Gastrocnemius medialis (tissue), 4 donors: ENCODE results near the gene KYNU. TPM values are rescaled to one million over a fixed set of nuclear protein-coding genes. Genes with fewer than 3 reads are reported as not detected.
A peak's percentile ranks its signal among the peaks of the same experiment; 100 is the strongest.
"Not testable (repeated sequence)": the region's sequence is repeated elsewhere in the genome, so short reads cannot be mapped to it uniquely, and the experiment has no call there.

Experiments used
- ATAC-seq, 2 donors: fragments of 150-250 bp; one replicate each; pipeline ENCODE4 v1.9.1; 2016
- DNase-seq, 2 donors: peaks; one replicate each; pipeline ENCODE4 v3.0.0-alpha.2; 2019
- H3K27ac ChIP-seq, 4 donors: fragments of 200-600 bp; sonication (generic); 1 replicate in 1 of 4; 2 replicates in 3 of 4; pipeline ENCODE4 v1.5.1; 2016 to 2018; ENCODE audit warnings: mild to moderate bottlenecking in 2 of 4, moderate library complexity in 1 of 4
- H3K27me3 ChIP-seq, 3 donors: fragments of 200-600 bp; sonication (generic) in 2 of 3; 1 replicate in 1 of 3; 2 replicates in 2 of 3; pipeline versions ENCODE4 v1.5.1 to v1.6.0; 2016 to 2019; ENCODE audit warnings: mild to moderate bottlenecking in 1 of 3, moderate library complexity in 1 of 3
- H3K36me3 ChIP-seq, 2 donors: fragments of 200-600 bp; sonication (generic) in 1 of 2; one replicate each; pipeline ENCODE4 v1.5.1; 2017 to 2018
- H3K4me1 ChIP-seq, 2 donors: fragments of 200-600 bp; sonication (generic) in 1 of 2; one replicate each; pipeline ENCODE4 v1.5.1; 2016 to 2017; ENCODE audit warnings: mild to moderate bottlenecking in 2 of 2
- H3K4me3 ChIP-seq, 4 donors: fragments of 200-600 bp; sonication (generic) in 3 of 4; 1 replicate in 1 of 4; 2 replicates in 3 of 4; pipeline ENCODE4 v1.5.1; 2016 to 2019; ENCODE audit warnings: mild to moderate bottlenecking in 2 of 4
- H3K9me3 ChIP-seq, 3 donors: fragments of 200-600 bp; sonication (generic) in 2 of 3; 1 replicate in 1 of 3; 2 replicates in 2 of 3; pipeline ENCODE4 v1.5.1; 2016 to 2019
- CTCF ChIP-seq, 5 experiments: fragments of 450-650 bp in 3 of 5; fragments of 200-600 bp in 2 of 5; sonication (generic) in 2 of 5; IDR thresholded peaks in 4 of 5; conservative IDR thresholded peaks in 1 of 5; 1 replicate in 4 of 5; 2 replicates in 1 of 5; pipeline ENCODE4 v1.5.1; 2016 to 2019; ENCODE audit warnings: antibody characterized with exemption in 5 of 5, mild to moderate bottlenecking in 3 of 5, moderate library complexity in 3 of 5
- POLR2A ChIP-seq, 2 donors: fragments of 450-650 bp; IDR thresholded peaks; one replicate each; pipeline ENCODE4 v1.6.1; 2017; ENCODE audit warnings: antibody characterized with exemption in 2 of 2, mild to moderate bottlenecking in 2 of 2, moderate library complexity in 2 of 2
- in situ Hi-C, 4 donors: fragments of 200-750 bp; cut with MboI; loops; one replicate each; pipeline versions ENCODE4 v1.15.0 to v1.8.0; 2017; ENCODE audit warnings: low sequenced_read_pairs in 4 of 4
- intact Hi-C: fragments of 100-400 bp; cut with DNase I; formaldehyde crosslinking; loops from one replicate; pipeline ENCODE4 v1.15.1; 2023; ENCODE audit warnings: low total_unique reads
- total RNA-seq, 4 donors: library from RNA; depleted of rRNA; stranded (reverse); fragments of >200 nt; gene quantifications; one replicate each; pipeline versions ENCODE4 v1.1.0 to v1.2.3, GENCODE V29; 2016

KYNU gene
- total RNA-seq, 4 donors from 2014 or later: 0.46 to 2.0 (median 0.61) TPM; not detected in 1

DNA sequence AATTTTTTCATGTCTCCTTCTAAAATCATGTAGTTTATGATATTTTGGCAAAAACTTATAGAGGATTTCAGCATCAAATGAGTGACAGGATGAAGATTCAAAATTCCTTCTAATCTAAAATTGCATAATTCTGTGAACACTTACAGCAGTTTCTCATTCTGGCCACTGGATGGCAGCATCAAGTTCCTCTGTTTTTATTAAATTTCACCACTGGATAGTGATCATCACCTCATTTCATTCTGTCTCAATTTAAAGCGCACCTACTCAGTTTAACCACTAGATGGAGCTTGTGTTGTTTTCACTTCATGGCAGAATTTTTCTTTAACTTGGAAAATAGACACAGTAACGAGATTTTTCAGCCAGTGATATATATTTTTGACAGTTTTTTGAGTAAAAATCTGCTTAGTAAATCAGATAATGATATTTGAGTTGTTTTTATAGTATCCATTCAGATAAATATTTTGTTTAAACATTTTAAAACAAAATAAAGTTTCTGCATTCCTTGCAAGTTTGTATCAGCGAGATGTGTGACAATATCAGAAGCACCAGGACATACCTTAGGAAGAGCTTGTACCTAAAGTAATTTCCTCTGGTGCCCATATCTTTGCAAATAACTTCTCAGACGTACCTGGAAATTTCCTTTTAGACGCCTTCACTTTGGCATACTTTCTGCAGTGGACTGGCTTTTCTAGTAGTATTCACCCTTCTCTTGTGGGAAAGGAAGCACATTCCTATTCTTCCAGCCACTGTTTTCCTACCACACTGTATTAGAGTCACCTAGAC is 157.0 kb downstream of the KYNU start:
- Histone ChIP-seq H3K9me3 (no peaks in the 10 kb centered on the region), H3K4me3 (no peak overlapping the region), H3K27me3 (no peaks in the 10 kb centered on the region), H3K4me1 (no peaks in the 10 kb centered on the region), H3K27ac (no peak overlapping the region), H3K36me3 (no peaks in the 10 kb centered on the region)
- peak; percentile 57 to 91 (median 81) for TF ChIP-seq CTCF (IDR thresholded peaks at IDR 0.05 in 4 of 5, conservative IDR thresholded peaks at IDR 0.05 in 1 of 5)
- TF ChIP-seq POLR2A (IDR thresholded peaks at IDR 0.05): no peak
- ATAC-seq: peak; percentile 83 to 89
- peak in 1 of 2 donors; percentile 17 for DNase-seq
- intact Hi-C loops: loop anchor here (5.0 kb wide), 1 partner anchor 223 kb away; no protein-coding TSS in a partner anchor
- in situ Hi-C loops: no loop called here

GRCh38 chr2:143051465-143051864 is 174.0 kb downstream of the KYNU start:
- H3K9me3 ChIP-seq: no peaks in the 10 kb centered on the region
- H3K4me3 ChIP-seq: no peak overlapping the region
- H3K4me1 ChIP-seq: no peaks in the 10 kb centered on the region
- H3K27ac ChIP-seq: no peak overlapping the region
- ATAC-seq (no peak), DNase-seq (no peak)
- H3K27me3 ChIP-seq: no peaks in the 10 kb centered on the region
- in situ Hi-C loops: no loop called here
- no peaks in the 10 kb centered on the region for H3K36me3 ChIP-seq
- intact Hi-C loops: no loop called here
- TF ChIP-seq POLR2A (IDR thresholded peaks at IDR 0.05): no peak
- no peak for TF ChIP-seq CTCF (IDR thresholded peaks at IDR 0.05 in 4 of 5, conservative IDR thresholded peaks at IDR 0.05 in 1 of 5)

DNA sequence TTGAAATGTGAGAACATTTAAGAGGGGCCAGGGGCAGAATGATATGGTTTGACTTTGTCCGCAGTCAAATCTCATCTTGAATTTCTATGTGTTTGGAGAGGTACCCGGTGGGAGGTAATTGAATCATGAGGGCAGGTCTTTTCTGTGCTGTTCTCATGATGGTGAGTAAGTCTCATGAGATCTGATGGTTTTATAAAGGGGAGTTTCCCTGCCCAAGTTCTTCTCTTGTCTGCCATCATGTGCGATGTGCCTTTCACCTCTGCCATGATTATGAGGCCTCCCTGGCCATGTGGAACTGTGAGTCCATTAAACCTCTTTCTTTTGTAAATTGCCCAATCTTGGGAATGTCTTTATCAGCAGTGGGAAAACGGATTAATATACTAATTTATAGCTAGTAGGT is 176.0 kb downstream of the KYNU start:
- H3K4me3 ChIP-seq, H3K27ac ChIP-seq, ATAC-seq, H3K4me1 ChIP-seq, intact Hi-C loops, H3K27me3 ChIP-seq, H3K36me3 ChIP-seq, in situ Hi-C loops, H3K9me3 ChIP-seq, DNase-seq: not testable (repeated sequence)

- no peaks in the 10 kb centered on the region for H3K4me1 ChIP-seq
- no peaks in the 10 kb centered on the region for H3K9me3 ChIP-seq
- H3K27ac ChIP-seq: no peak overlapping the region
- intact Hi-C loops (no loop called here), in situ Hi-C loops (no loop called here)
- H3K36me3 ChIP-seq: no peaks in the 10 kb centered on the region
- TF ChIP-seq POLR2A (IDR thresholded peaks at IDR 0.05) (no peak), CTCF (IDR thresholded peaks at IDR 0.05 in 4 of 5, conservative IDR thresholded peaks at IDR 0.05 in 1 of 5) (no peak)
- H3K27me3 ChIP-seq: no peaks in the 10 kb centered on the region
- no peak for DNase-seq
- H3K4me3 ChIP-seq: no peak overlapping the region
- no peak for ATAC-seq
These were observed 179.1 kb downstream of the KYNU start for GRCh38 chr2:143056550-143056949.

DNA sequence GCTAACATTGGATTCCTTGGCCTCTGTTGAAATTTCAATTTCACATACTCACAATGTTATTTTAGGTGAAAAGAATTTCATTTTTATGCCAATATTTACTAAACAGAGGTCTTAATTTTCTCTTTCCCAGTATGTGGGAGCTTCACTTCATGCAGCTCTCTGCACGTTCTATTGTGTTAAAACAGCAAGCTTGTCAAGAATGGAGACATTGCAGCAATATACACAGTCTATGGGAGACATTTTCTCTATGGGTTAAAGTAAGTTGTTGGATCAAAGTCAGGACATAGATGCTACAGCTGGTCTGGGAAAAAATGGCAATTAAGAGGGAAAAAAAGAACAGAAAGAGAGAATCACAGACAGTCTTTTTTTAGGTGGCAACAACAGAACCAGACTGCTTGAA is 181.4 kb downstream of the KYNU start:
- no peak for DNase-seq
- ATAC-seq: no peak
- H3K4me3 ChIP-seq: no peak overlapping the region
- in situ Hi-C loops (no loop called here), intact Hi-C loops (no loop called here)
- H3K4me1 ChIP-seq: no peaks in the 10 kb centered on the region
- no peak overlapping the region for H3K27ac ChIP-seq
- no peaks in the 10 kb centered on the region for H3K27me3 ChIP-seq
- H3K36me3 ChIP-seq: no peaks in the 10 kb centered on the region
- H3K9me3 ChIP-seq: no peaks in the 10 kb centered on the region
- TF ChIP-seq CTCF (IDR thresholded peaks at IDR 0.05 in 4 of 5, conservative IDR thresholded peaks at IDR 0.05 in 1 of 5) (no peak), POLR2A (IDR thresholded peaks at IDR 0.05) (no peak)
